GM12865 (cell line): ENCODE results near the gene PIAS3.

Source experiments
- DNase-seq: peaks from one replicate; pipeline ENCODE4 v3.0.0; 2010; ENCODE audit warnings: low read depth
- H3K4me3 ChIP-seq: 2 replicates; pipeline ENCODE4 v1.5.1; 2011; ENCODE audit warnings: mild to moderate bottlenecking, low read depth, low read length, control low read depth
- CTCF ChIP-seq: IDR thresholded peaks from 2 replicates; pipeline ENCODE4 v1.5.1; 2011; ENCODE audit warnings: low read length, control low read depth, low read depth, inconsistent platforms; ENCODE audit not compliant: insufficient read depth; ENCODE audit errors: missing control alignments

The PIAS3 gene

GRCh38 chr1:145805057-145805456 lies 53.8 kb downstream of the PIAS3 start:
- DNase-seq = no peak
- H3K4me3 ChIP-seq = no peak overlapping the region
- TF ChIP-seq CTCF = no peak

DNA sequence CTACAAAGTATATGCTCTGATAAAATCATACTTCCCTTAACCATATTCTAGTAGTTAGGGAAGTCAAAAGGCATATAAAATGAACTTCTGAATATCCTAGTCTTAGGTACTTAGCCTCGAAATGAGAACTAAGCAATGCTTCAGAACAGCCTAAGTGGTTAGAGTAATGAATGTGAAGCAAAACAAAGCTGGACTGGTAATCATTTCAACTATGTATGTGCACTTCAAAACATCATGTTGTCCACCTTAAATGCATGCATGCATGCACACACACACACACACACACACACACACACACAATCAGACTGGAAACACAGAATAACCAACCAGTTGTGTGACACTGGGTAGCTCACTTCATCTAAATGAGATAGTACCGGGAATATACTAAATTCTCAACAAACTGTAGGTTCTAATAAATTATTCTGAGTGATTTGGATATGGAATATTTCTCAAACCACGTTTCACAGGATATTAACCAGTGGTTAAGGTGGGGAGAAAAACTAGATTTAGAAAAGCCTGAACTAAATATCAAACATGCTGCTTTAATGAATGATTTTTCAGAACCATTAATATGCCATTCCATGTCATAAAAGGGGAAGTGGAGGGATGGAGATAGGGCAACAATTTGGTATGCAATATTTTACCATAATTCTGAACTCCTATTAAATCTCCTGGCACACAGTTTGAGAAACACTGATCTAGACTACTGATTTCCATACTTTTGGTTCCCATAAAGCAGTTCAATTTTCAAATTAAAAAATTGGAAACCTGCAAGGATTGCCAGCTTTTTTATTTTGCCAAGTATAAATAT lies 54.4 kb downstream of the PIAS3 start:
- TF ChIP-seq CTCF = no peak
- no peak for DNase-seq
- H3K4me3 ChIP-seq = no peak overlapping the region

DNA sequence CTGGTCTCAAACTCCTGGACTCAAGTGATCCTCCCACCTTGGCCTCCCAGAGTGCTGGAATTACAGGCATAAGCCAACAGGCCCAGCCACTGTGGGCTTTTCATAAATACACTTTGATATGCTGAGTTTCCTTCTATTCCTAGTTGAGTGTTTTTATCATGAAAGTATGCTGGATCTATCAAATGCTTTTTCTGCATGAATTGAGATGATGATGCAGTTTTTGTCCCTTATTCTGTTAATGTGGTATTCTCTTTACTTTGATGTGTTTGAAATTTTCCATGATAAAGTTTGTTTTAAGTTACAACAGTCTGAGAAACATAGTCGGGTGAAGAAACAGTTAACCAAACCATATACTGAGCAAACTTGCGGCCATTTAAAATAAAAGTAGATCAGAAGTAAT lies 59.1 kb downstream of the PIAS3 start:
- no peak for DNase-seq
- TF ChIP-seq CTCF = no peak
- no peak overlapping the region for H3K4me3 ChIP-seq
